Skeletal muscle tissue (tissue), 4 donors: ENCODE measurements around the gene ANO2. TPM values are rescaled to one million over a fixed set of nuclear protein-coding genes. Genes with fewer than 3 reads are reported as not detected.

ENCODE experiments used
- H3K27ac ChIP-seq: one replicate; pipeline ENCODE4 v1.7.0; 2013; ENCODE audit warnings: mild to moderate bottlenecking, low read depth, low read length, inconsistent platforms
- H3K27me3 ChIP-seq, 3 donors: one replicate each; pipeline ENCODE4 v1.7.0; 2013; ENCODE audit warnings: low read length in 3 of 3; ENCODE audit not compliant: control insufficient read depth in 3 of 3, insufficient read depth in 3 of 3
- H3K36me3 ChIP-seq, 3 donors: one replicate each; pipeline ENCODE4 v1.7.0; 2013; ENCODE audit warnings: low read length in 3 of 3; ENCODE audit not compliant: control insufficient read depth in 3 of 3, insufficient read depth in 3 of 3
- H3K4me1 ChIP-seq, 3 donors: one replicate each; pipeline ENCODE4 v1.7.0; 2013; ENCODE audit warnings: low read length in 3 of 3, mild to moderate bottlenecking in 3 of 3; ENCODE audit not compliant: control insufficient read depth in 3 of 3, insufficient read depth in 3 of 3
- H3K4me3 ChIP-seq, 3 donors: one replicate each; pipeline ENCODE4 v1.7.0; 2013; ENCODE audit warnings: low read length in 3 of 3
- H3K9ac ChIP-seq, 3 donors: one replicate each; pipeline ENCODE4 v1.7.0; 2013; ENCODE audit warnings: low read length in 3 of 3, mild to moderate bottlenecking in 3 of 3, moderate library complexity in 2 of 3, low read depth in 1 of 3
- H3K9me3 ChIP-seq, 3 donors: one replicate each; pipeline ENCODE4 v1.7.0; 2013; ENCODE audit warnings: low read length in 3 of 3; ENCODE audit not compliant: control insufficient read depth in 3 of 3
- total RNA-seq: library from RNA; depleted of rRNA; stranded (reverse); fragments of >200 nt; gene quantifications from one replicate; pipeline ENCODE4 v1.2.3, GENCODE V29; 2014
- donor health status: Osteomylitis.

Gene ANO2
- total RNA-seq, 1 donor from 2014 or later = 4.7 TPM

- Histone ChIP-seq H3K4me1 (no peaks in the 10 kb centered on the region), H3K9ac (no peak overlapping the region), H3K27me3 (no peaks in the 10 kb centered on the region), H3K9me3 (no peaks in the 10 kb centered on the region), H3K36me3 (no peaks in the 10 kb centered on the region), H3K27ac (no peak overlapping the region), H3K4me3 (no peak overlapping the region)
These were observed 214.1 kb downstream of the ANO2 start for GRCh38 chr12:5730962-5731361.

GRCh38 chr12:5723711-5724252 is 221.3 kb downstream of the ANO2 start:
- Histone ChIP-seq H3K9me3 (no peaks in the 10 kb centered on the region), H3K4me1 (no peaks in the 10 kb centered on the region), H3K4me3 (no peak overlapping the region), H3K9ac (no peak overlapping the region), H3K36me3 (no peaks in the 10 kb centered on the region), H3K27ac (no peak overlapping the region), H3K27me3 (peaks cover 0 to 6% (median 0%) of the 10 kb centered on the region in 3 donors)

- Histone ChIP-seq H3K4me3 (no peak overlapping the region), H3K36me3 (no peaks in the 10 kb centered on the region), H3K9me3 (no peaks in the 10 kb centered on the region), H3K9ac (no peak overlapping the region), H3K4me1 (no peaks in the 10 kb centered on the region), H3K27ac (no peak overlapping the region), H3K27me3 (peaks cover 0 to 8% (median 0%) of the 10 kb centered on the region in 3 donors)
These were observed 222.0 kb downstream of the ANO2 start for GRCh38 chr12:5723071-5723470.

DNA sequence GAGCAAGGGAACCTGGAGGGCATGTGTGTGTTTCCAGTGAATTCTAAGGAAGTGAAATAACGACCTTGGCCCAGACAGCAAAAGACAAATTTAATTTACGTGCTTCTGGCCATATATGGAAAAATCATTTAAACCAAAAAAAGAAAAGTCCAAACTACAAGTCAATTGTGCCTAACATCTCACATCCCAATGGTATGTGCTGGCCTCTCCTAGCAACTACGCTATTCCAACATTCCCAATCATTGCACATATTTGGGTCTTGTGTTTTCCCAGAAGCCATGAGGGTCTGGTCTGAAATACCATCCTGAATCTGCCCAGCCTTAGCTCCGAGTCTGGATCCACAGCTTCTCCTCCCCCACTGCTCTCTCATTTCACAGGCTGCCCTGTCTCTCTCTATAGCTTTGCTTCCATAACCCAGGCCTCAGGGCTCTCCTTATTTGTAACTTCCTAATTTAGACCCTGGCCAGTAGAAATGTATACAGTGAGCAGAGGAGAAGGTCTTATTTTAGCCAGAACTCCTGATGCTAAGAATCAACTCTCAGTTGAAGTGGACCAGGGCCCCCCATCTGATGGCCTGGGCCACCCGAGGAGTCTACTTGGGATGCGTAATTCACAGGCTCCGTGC is 224.6 kb downstream of the ANO2 start:
- Histone ChIP-seq H3K4me1 (no peaks in the 10 kb centered on the region), H3K27me3 (peaks cover 0 to 8% (median 0%) of the 10 kb centered on the region in 3 donors), H3K27ac (no peak overlapping the region), H3K36me3 (no peaks in the 10 kb centered on the region), H3K9me3 (no peaks in the 10 kb centered on the region), H3K9ac (no peak overlapping the region), H3K4me3 (no peak overlapping the region)

DNA sequence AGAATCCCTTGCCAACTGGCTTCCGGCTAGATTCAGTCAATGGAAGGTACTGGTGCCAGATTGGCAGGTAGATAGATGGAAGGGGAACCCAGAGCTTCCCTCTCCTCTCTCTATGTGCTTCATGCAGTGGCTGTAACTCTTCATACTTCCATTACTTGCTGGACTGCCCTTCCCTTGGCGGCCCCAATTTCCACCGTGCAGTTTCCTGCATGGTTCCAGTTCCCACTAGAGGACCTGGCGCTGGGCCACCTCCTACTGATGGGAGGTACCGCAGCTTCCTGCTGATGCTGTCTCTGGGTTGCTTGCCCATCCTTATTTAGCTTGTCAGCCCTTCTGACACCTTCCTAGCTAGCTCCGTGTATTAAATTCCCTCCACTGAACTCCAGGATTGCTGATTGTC is 226.4 kb downstream of the ANO2 start:
- Histone ChIP-seq H3K9ac (no peak overlapping the region), H3K4me3 (no peak overlapping the region), H3K27me3 (peaks cover 0 to 8% (median 0%) of the 10 kb centered on the region in 3 donors), H3K4me1 (no peaks in the 10 kb centered on the region), H3K9me3 (no peaks in the 10 kb centered on the region), H3K36me3 (no peaks in the 10 kb centered on the region), H3K27ac (no peak overlapping the region)

DNA sequence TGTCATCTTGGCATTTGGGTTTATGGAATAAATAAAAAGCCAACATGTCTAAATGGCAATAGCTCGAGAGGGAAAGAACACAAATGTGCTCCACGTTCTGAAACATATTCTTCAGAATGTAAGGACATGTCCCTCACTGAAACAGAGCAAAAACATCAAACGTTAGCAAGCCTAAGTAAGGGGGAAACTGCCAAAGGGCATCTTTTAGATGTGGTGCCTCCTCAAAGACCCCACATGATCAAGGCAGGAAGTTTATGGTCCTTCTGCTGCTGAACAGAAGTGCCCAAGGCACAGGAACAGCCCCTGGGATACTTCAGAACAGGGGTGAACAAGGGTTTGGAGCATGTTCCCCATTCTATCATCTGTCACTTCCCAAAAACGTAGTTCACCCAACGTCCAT is 227.0 kb downstream of the ANO2 start:
- Histone ChIP-seq H3K36me3 (no peaks in the 10 kb centered on the region), H3K27me3 (peaks cover 0 to 8% (median 0%) of the 10 kb centered on the region in 3 donors), H3K4me3 (no peak overlapping the region), H3K27ac (no peak overlapping the region), H3K9ac (no peak overlapping the region), H3K9me3 (no peaks in the 10 kb centered on the region), H3K4me1 (no peaks in the 10 kb centered on the region)

DNA sequence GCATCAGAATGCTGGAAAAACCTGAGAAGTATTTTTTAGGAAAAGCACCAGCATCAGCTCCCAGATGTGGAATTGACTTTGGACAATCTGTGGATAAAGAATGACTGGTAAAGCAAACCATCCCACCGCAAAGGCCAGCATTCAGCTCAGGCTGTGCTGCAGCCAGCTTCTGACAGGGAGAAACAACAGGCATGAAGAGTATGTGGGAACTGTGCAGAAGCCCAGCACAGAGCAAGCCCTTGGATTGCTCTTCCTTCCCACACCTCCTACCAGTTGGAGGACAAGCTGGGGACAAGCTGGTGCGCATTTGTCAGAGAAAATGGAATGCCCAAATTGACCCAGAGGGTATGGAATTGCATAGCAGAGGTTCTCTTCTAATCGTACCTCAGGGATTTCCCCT is 228.1 kb downstream of the ANO2 start:
- no peaks in the 10 kb centered on the region for H3K9me3 ChIP-seq
- no peak overlapping the region for H3K9ac ChIP-seq
- no peaks in the 10 kb centered on the region for H3K4me1 ChIP-seq

DNA sequence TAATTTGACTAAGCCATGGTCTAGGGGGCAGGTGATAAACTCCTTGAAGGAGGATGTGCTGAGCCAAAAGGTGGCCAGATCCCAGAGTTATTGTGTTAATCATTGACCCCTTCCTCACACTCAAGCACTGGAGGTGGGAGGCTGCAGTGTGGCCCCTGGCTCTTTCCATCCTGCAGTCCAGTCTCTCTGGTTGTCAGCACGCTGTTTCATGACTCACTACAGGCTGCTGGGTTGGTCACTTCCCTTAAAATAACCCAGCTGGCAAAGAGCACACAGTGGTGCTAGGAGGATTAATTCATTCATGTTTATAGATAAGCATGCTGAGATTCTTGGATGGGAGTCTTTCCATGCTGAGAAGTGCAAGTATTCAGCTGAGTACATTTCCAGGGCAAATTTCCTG is 228.9 kb downstream of the ANO2 start:
- H3K4me1 ChIP-seq = no peaks in the 10 kb centered on the region
- no peaks in the 10 kb centered on the region for H3K36me3 ChIP-seq
- peaks cover 0 to 8% (median 4%) of the 10 kb centered on the region in 3 donors for H3K27me3 ChIP-seq
- no peak overlapping the region for H3K4me3 ChIP-seq
- no peak overlapping the region for H3K9ac ChIP-seq
- no peaks in the 10 kb centered on the region for H3K9me3 ChIP-seq
- no peak overlapping the region for H3K27ac ChIP-seq

More for the DNA sequence above, 228.1 kb downstream of the ANO2 start:
- Histone ChIP-seq H3K27me3 (peaks cover 0 to 8% (median 4%) of the 10 kb centered on the region in 3 donors), H3K27ac (no peak overlapping the region), H3K36me3 (no peaks in the 10 kb centered on the region), H3K4me3 (no peak overlapping the region)

- Histone ChIP-seq H3K9me3 (no peaks in the 10 kb centered on the region), H3K27ac (no peak overlapping the region), H3K4me3 (no peak overlapping the region), H3K4me1 (no peaks in the 10 kb centered on the region), H3K36me3 (no peaks in the 10 kb centered on the region), H3K27me3 (peaks cover 0 to 4% (median 4%) of the 10 kb centered on the region in 3 donors), H3K9ac (no peak overlapping the region)
These were observed 230.0 kb downstream of the ANO2 start for GRCh38 chr12:5715021-5715420.

DNA sequence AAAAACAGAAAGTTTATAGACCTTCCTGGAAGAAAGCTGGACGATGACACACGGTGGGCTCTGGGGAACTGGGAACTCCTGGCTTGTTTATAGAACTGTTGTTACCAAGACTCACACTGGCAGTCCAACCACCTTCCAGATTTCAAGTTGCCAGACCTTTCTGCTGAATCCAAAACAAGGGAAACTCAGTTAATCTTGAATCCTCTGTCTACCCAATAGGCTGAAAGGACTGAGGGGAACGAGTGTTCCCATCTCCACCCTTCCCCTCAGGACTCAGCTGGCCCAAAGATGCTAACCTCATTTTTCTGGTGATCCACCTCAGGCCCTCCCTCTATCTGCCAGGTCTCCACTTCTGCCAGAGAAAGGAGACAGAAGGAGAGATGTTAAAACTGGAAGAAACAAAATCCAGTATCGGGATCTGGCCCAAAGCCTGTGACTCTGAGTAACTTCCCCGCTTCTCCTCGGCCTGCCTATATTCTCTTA is 231.4 kb downstream of the ANO2 start:
- H3K27me3 ChIP-seq = peaks cover 0 to 4% (median 3%) of the 10 kb centered on the region in 3 donors
- H3K27ac ChIP-seq = no peak overlapping the region
- H3K4me3 ChIP-seq = no peak overlapping the region
- H3K9me3 ChIP-seq = no peaks in the 10 kb centered on the region
- no peak overlapping the region for H3K9ac ChIP-seq
- no peaks in the 10 kb centered on the region for H3K36me3 ChIP-seq
- no peaks in the 10 kb centered on the region for H3K4me1 ChIP-seq
